ENCODE measurements around the gene SEMA3C. TPM values are rescaled to one million over a fixed set of nuclear protein-coding genes. Genes with fewer than 3 reads are reported as not detected.
A peak's percentile ranks its signal among the peaks of the same experiment; 100 is the strongest.

SEMA3C gene
- total and polyA plus RNA-seq, 2 donors (not counting 1 experiment from before 2014, with no cell fraction given) = 310 to 322 TPM

DNA sequence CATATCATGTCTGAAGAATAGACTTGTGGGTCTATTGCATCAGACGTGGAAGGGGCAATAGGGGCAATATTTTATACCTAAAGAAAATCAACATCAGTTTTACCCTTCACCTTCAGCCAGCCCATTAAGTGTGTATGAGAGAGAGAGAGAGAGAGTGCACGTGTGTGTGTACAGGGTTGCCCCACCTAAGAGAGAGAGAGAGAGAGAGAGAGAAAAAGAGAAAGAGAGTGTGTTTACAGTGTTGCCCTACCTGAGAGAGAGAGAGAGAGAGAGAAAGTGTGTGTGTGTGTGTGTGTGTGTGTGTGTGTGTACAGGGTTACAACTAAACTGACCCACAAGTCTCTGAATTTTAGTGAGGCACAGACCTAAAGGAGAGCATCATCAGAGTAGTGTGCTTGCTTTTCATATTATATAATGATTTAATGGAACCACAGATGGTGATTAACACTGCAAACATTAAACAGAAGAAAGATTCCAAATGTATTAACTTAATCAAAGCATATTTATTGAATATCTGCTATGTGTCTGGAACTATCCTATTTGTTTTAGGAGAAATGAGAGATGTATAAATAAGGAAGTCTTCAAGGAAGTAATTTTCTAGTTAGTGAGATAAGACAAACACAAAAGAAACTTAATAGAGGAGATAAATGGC is 213.6 kb downstream of the SEMA3C start:
- TF ChIP-seq, protein P1, sequence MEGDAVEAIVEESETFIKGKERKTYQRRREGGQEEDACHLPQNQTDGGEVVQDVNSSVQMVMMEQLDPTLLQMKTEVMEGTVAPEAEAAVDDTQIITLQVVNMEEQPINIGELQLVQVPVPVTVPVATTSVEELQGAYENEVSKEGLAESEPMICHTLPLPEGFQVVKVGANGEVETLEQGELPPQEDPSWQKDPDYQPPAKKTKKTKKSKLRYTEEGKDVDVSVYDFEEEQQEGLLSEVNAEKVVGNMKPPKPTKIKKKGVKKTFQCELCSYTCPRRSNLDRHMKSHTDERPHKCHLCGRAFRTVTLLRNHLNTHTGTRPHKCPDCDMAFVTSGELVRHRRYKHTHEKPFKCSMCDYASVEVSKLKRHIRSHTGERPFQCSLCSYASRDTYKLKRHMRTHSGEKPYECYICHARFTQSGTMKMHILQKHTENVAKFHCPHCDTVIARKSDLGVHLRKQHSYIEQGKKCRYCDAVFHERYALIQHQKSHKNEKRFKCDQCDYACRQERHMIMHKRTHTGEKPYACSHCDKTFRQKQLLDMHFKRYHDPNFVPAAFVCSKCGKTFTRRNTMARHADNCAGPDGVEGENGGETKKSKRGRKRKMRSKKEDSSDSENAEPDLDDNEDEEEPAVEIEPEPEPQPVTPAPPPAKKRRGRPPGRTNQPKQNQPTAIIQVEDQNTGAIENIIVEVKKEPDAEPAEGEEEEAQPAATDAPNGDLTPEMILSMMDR (conservative IDR thresholded peaks at IDR 0.05 in 1 of 2, IDR thresholded peaks at IDR 0.05 in 1 of 2; ENCODE audit: low read depth in 1 of 2, low read length in 2 of 2) = no peak
- no peak for TF ChIP-seq EZH2 (IDR thresholded peaks at IDR 0.05; ENCODE audit: low read length, missing control alignments)
- no peaks in the 10 kb centered on the region for H3K36me3 ChIP-seq (ENCODE audit: control insufficient read depth, insufficient read depth, low read length)
- H3K9ac ChIP-seq (ENCODE audit: insufficient read depth, low read length) = no peak overlapping the region
- no peaks in the 10 kb centered on the region for H3K9me3 ChIP-seq (ENCODE audit: control insufficient read depth, insufficient read depth, low read depth, low read length)
- no peak for DNase-seq (ENCODE audit: low read depth in 2 of 2)
- H3K27ac ChIP-seq (ENCODE audit: insufficient read depth, low read length) = no peak overlapping the region
- H3K27me3 ChIP-seq (ENCODE audit: control insufficient read depth, insufficient read depth, low read length) = no peaks in the 10 kb centered on the region
- no peaks in the 10 kb centered on the region for H3K79me2 ChIP-seq (ENCODE audit: control insufficient read depth, insufficient read depth, low read length)
- H2AFZ ChIP-seq (ENCODE audit: low read length) = no peak overlapping the region
- no peaks in the 10 kb centered on the region for H4K20me1 ChIP-seq (ENCODE audit: control insufficient read depth, extremely low read depth, insufficient read depth, low read length)
- no peak overlapping the region for H3K4me2 ChIP-seq (ENCODE audit: extremely low read depth, insufficient read depth, low read length)
- peaks cover 23% of the 10 kb centered on the region for H3K4me1 ChIP-seq (ENCODE audit: control insufficient read depth, extremely low read depth, insufficient read depth, low read length)
- H3K4me3 ChIP-seq (replicated peaks in 1 of 4; ENCODE audit: control extremely low read depth in 1 of 4, insufficient read depth in 1 of 4, low read depth in 3 of 4, low read length in 4 of 4) = no peak overlapping the region

GRCh38 chr7:80703272-80703671 is 215.6 kb downstream of the SEMA3C start:
- DNase-seq (ENCODE audit: low read depth in 2 of 2) = peak in 1 of 2 donors; percentile 50
- Histone ChIP-seq H3K4me2 (ENCODE audit: extremely low read depth, insufficient read depth, low read length) (no peak overlapping the region), H3K4me3 (replicated peaks in 1 of 4; ENCODE audit: control extremely low read depth in 1 of 4, insufficient read depth in 1 of 4, low read depth in 3 of 4, low read length in 4 of 4) (no peak overlapping the region), H3K9ac (ENCODE audit: insufficient read depth, low read length) (no peak overlapping the region), H4K20me1 (ENCODE audit: control insufficient read depth, extremely low read depth, insufficient read depth, low read length) (no peaks in the 10 kb centered on the region), H2AFZ (ENCODE audit: low read length) (no peak overlapping the region), H3K27ac (ENCODE audit: insufficient read depth, low read length) (no peak overlapping the region), H3K4me1 (ENCODE audit: control insufficient read depth, extremely low read depth, insufficient read depth, low read length) (peaks cover 33% of the 10 kb centered on the region), H3K79me2 (ENCODE audit: control insufficient read depth, insufficient read depth, low read length) (no peaks in the 10 kb centered on the region), H3K9me3 (ENCODE audit: control insufficient read depth, insufficient read depth, low read depth, low read length) (no peaks in the 10 kb centered on the region), H3K36me3 (ENCODE audit: control insufficient read depth, insufficient read depth, low read length) (no peaks in the 10 kb centered on the region), H3K27me3 (ENCODE audit: control insufficient read depth, insufficient read depth, low read length) (no peaks in the 10 kb centered on the region)
- TF ChIP-seq EZH2 (IDR thresholded peaks at IDR 0.05; ENCODE audit: low read length, missing control alignments) = no peak
- TF ChIP-seq, protein P1 (conservative IDR thresholded peaks at IDR 0.05 in 1 of 2, IDR thresholded peaks at IDR 0.05 in 1 of 2; ENCODE audit: low read depth in 1 of 2, low read length in 2 of 2) = no peak

GRCh38 chr7:80699721-80700256 is 219.1 kb downstream of the SEMA3C start:
- Histone ChIP-seq H3K79me2 (ENCODE audit: control insufficient read depth, insufficient read depth, low read length) (no peaks in the 10 kb centered on the region), H3K9me3 (ENCODE audit: control insufficient read depth, insufficient read depth, low read depth, low read length) (no peaks in the 10 kb centered on the region), H3K4me2 (ENCODE audit: extremely low read depth, insufficient read depth, low read length) (peak overlapping the region; percentile 5), H3K36me3 (ENCODE audit: control insufficient read depth, insufficient read depth, low read length) (no peaks in the 10 kb centered on the region), H4K20me1 (ENCODE audit: control insufficient read depth, extremely low read depth, insufficient read depth, low read length) (no peaks in the 10 kb centered on the region), H3K27ac (ENCODE audit: insufficient read depth, low read length) (peak overlapping the region; percentile 38), H3K9ac (ENCODE audit: insufficient read depth, low read length) (no peak overlapping the region), H3K27me3 (ENCODE audit: control insufficient read depth, insufficient read depth, low read length) (no peaks in the 10 kb centered on the region), H2AFZ (ENCODE audit: low read length) (no peak overlapping the region), H3K4me1 (ENCODE audit: control insufficient read depth, extremely low read depth, insufficient read depth, low read length) (peaks cover 30% of the 10 kb centered on the region), H3K4me3 (replicated peaks in 1 of 4; ENCODE audit: control extremely low read depth in 1 of 4, insufficient read depth in 1 of 4, low read depth in 3 of 4, low read length in 4 of 4) (no peak overlapping the region)
- DNase-seq (ENCODE audit: low read depth in 2 of 2) = peak; percentile 62 to 64
- TF ChIP-seq EZH2 (IDR thresholded peaks at IDR 0.05; ENCODE audit: low read length, missing control alignments) = no peak
- TF ChIP-seq, protein P1 (conservative IDR thresholded peaks at IDR 0.05 in 1 of 2, IDR thresholded peaks at IDR 0.05 in 1 of 2; ENCODE audit: low read depth in 1 of 2, low read length in 2 of 2) = no peak
